Stomach (tissue), 9 donors: Measurements from ENCODE around the gene FRMD4B. TPM values are rescaled to one million over a fixed set of nuclear protein-coding genes. Genes with fewer than 3 reads are reported as not detected.
"Not testable (repeated sequence)": the region's sequence is repeated elsewhere in the genome, so short reads cannot be mapped to it uniquely, and the experiment has no call there.

Experiments
- DNase-seq, 2 donors: peaks; one replicate each; pipeline versions ENCODE4 v3.0.0 to v3.0.0-alpha.2; 2013 to 2019
- H3K27ac ChIP-seq, 5 donors: fragments of 200-600 bp in 4 of 5; sonication (generic) in 4 of 5; one replicate each; pipeline ENCODE4 v1.5.1; 2013 to 2019; ENCODE audit warnings: mild to moderate bottlenecking in 1 of 5, moderate library complexity in 1 of 5
- H3K27me3 ChIP-seq, 3 donors: fragments of 200-600 bp; sonication (generic); one replicate each; pipeline ENCODE4 v1.5.1; 2017 to 2019; ENCODE audit warnings: mixed run types in 1 of 3
- H3K36me3 ChIP-seq, 4 donors: fragments of 200-600 bp; sonication (generic); 1 replicate in 3 of 4; 2 replicates in 1 of 4; pipeline ENCODE4 v1.5.1; 2016 to 2019
- H3K4me1 ChIP-seq, 4 donors: fragments of 200-600 bp; sonication (generic); one replicate each; pipeline ENCODE4 v1.5.1; 2016 to 2019
- H3K4me3 ChIP-seq, 4 donors: fragments of 200-600 bp; sonication (generic) in 3 of 4; one replicate each; pipeline ENCODE4 v1.5.1; 2016 to 2019; ENCODE audit warnings: mild to moderate bottlenecking in 1 of 4
- H3K9me3 ChIP-seq, 4 donors: fragments of 200-600 bp; sonication (generic); one replicate each; pipeline ENCODE4 v1.5.1; 2016 to 2019
- CTCF ChIP-seq, 7 experiments: fragments of 450-650 bp in 4 of 7; fragments of 200-600 bp in 3 of 7; sonication (generic) in 3 of 7; IDR thresholded peaks; one replicate each; pipeline ENCODE4 v1.5.1; 2016 to 2019; ENCODE audit warnings: antibody characterized with exemption in 7 of 7, control low read depth in 2 of 7, mild to moderate bottlenecking in 1 of 7
- EP300 ChIP-seq: sonication (generic); formaldehyde crosslinking; IDR thresholded peaks from one replicate; pipeline ENCODE4 v1.6.1; 2017; ENCODE audit warnings: antibody characterized with exemption
- POLR2A ChIP-seq, 4 donors: fragments of 450-650 bp; IDR thresholded peaks; one replicate each; pipeline ENCODE4 v1.6.1; 2016; ENCODE audit warnings: antibody characterized with exemption in 4 of 4, control low read depth in 2 of 4, mild to moderate bottlenecking in 1 of 4, moderate library complexity in 1 of 4
- POLR2AphosphoS5 ChIP-seq, 3 donors: sonication (generic); formaldehyde crosslinking; IDR thresholded peaks; one replicate each; pipeline ENCODE4 v1.6.1; 2016; ENCODE audit warnings: antibody characterized with exemption in 3 of 3
- WGBS, 5 donors: extraction: QIAGEN DNeasy Blood & Tissue Kit in 3 of 5; methylation state at CpG; one replicate each; pipeline versions ENCODE4 v1.1.5 to v1.1.7; 2013 to 2018; 5-methylcytosine and 5-hydroxymethylcytosine counted together
- intact Hi-C: fragments of 100-400 bp; cut with DNase I; formaldehyde crosslinking; loops from one replicate; pipeline ENCODE4 v1.15.1; 2023; ENCODE audit warnings: low total_unique reads
- polyA plus RNA-seq, 3 donors: library from polyadenylated mRNA; stranded (reverse); fragments of 200-250 nt; gene quantifications; one replicate each; pipeline ENCODE4 v1.2.3, GENCODE V29; 2013
- total RNA-seq, 5 donors: library from RNA; depleted of rRNA; stranded (reverse); fragments of >200 nt; gene quantifications; one replicate each; pipeline versions ENCODE4 v1.1.0 to v1.2.3, GENCODE V29; 2014 to 2016
- donor health status: healthy with polysubstance abuse.
- donor health status: Bipolar disorder and iron deficiency.
- donor health status: healthy.

FRMD4B gene
- total and polyA plus RNA-seq, 8 donors: 5.2 to 35.6 (median 21.0) TPM

GRCh38 chr3:69240651-69241568 lies 145.0 kb downstream of the FRMD4B start:
- TF ChIP-seq CTCF (IDR thresholded peaks at IDR 0.05): no peak
- TF ChIP-seq POLR2AphosphoS5 (IDR thresholded peaks at IDR 0.05): no peak
- no peak for TF ChIP-seq EP300
- TF ChIP-seq POLR2A (IDR thresholded peaks at IDR 0.05): no peak
- H3K36me3 ChIP-seq: no peaks in the 10 kb centered on the region
- no peaks in the 10 kb centered on the region for H3K9me3 ChIP-seq
- H3K4me3 ChIP-seq: no peak overlapping the region
- peak overlapping the region in 3 of 5 donors; percentile 14 to 46 (median 27) for H3K27ac ChIP-seq
- intact Hi-C loops: no loop called here
- peak; percentile 46 to 63 for DNase-seq
- H3K4me1 ChIP-seq: peaks cover 10 to 41% (median 21%) of the 10 kb centered on the region in 4 donors
- H3K27me3 ChIP-seq: no peaks in the 10 kb centered on the region
- 44 to 60% (median 52%) methylated on average over 10 of the region's 10 CpGs for WGBS, 5 donors

GRCh38 chr3:69239063-69239462 lies 146.8 kb downstream of the FRMD4B start:
- no peak for DNase-seq
- H3K4me3 ChIP-seq: no peak overlapping the region
- no peak for TF ChIP-seq POLR2AphosphoS5 (IDR thresholded peaks at IDR 0.05)
- no peak for TF ChIP-seq POLR2A (IDR thresholded peaks at IDR 0.05)
- TF ChIP-seq CTCF (IDR thresholded peaks at IDR 0.05): no peak
- TF ChIP-seq EP300: no peak
- H3K9me3 ChIP-seq: no peaks in the 10 kb centered on the region
- WGBS, 5 donors: 78 to 89% (median 86%) methylated on average over 1 of the region's 1 CpG
- H3K27ac ChIP-seq: no peak overlapping the region
- peaks cover 10 to 55% (median 26%) of the 10 kb centered on the region in 4 donors for H3K4me1 ChIP-seq
- intact Hi-C loops: no loop called here
- H3K27me3 ChIP-seq: no peaks in the 10 kb centered on the region
- no peaks in the 10 kb centered on the region for H3K36me3 ChIP-seq

GRCh38 chr3:69236812-69237707 lies 148.8 kb downstream of the FRMD4B start:
- Histone ChIP-seq H3K4me3 (peak overlapping the region; percentile 11 to 35 (median 24)), H3K9me3 (no peaks in the 10 kb centered on the region), H3K4me1 (peaks cover 10 to 45% (median 19%) of the 10 kb centered on the region in 4 donors), H3K27me3 (no peaks in the 10 kb centered on the region), H3K27ac (peak overlapping the region; percentile 20 to 75 (median 66)), H3K36me3 (no peaks in the 10 kb centered on the region)
- no peak for TF ChIP-seq POLR2A (IDR thresholded peaks at IDR 0.05)
- no peak for TF ChIP-seq CTCF (IDR thresholded peaks at IDR 0.05)
- TF ChIP-seq POLR2AphosphoS5 (IDR thresholded peaks at IDR 0.05): no peak
- no peak for TF ChIP-seq EP300
- intact Hi-C loops: no loop called here
- WGBS, 5 donors: 32 to 54% (median 45%) methylated on average over 8 of the region's 8 CpGs
- DNase-seq: peak in 1 of 2 donors; percentile 54

GRCh38 chr3:69235882-69236281 lies 150.0 kb downstream of the FRMD4B start:
- Histone ChIP-seq H3K9me3 (no peaks in the 10 kb centered on the region), H3K27ac (no peak overlapping the region), H3K4me3 (peak overlapping the region in 1 of 4 donors; percentile 35), H3K4me1 (peaks cover 7 to 43% (median 18%) of the 10 kb centered on the region in 4 donors), H3K36me3 (no peaks in the 10 kb centered on the region), H3K27me3 (no peaks in the 10 kb centered on the region)
- no peak for TF ChIP-seq CTCF (IDR thresholded peaks at IDR 0.05)
- no peak for TF ChIP-seq POLR2AphosphoS5 (IDR thresholded peaks at IDR 0.05)
- no peak for TF ChIP-seq POLR2A (IDR thresholded peaks at IDR 0.05)
- no peak for TF ChIP-seq EP300
- 69 to 79% (median 73%) methylated on average over 3 of the region's 3 CpGs for WGBS, 5 donors
- intact Hi-C loops: no loop called here
- DNase-seq: no peak

GRCh38 chr3:69235227-69235626 lies 150.7 kb downstream of the FRMD4B start:
- not testable (repeated sequence) for H3K9me3 ChIP-seq
- 96 to 99% (median 98%) methylated on average over 4 of the region's 4 CpGs for WGBS, 5 donors
- peaks cover 7 to 37% (median 16%) of the 10 kb centered on the region in 4 donors for H3K4me1 ChIP-seq

More at GRCh38 chr3:69235227-69235626, 150.7 kb downstream of the FRMD4B start:
- H3K27me3 ChIP-seq, DNase-seq, intact Hi-C loops, H3K36me3 ChIP-seq, H3K27ac ChIP-seq, H3K4me3 ChIP-seq: not testable (repeated sequence)
